Measurements from ENCODE around the gene FBLN2. TPM values are rescaled to one million over a fixed set of nuclear protein-coding genes. Genes with fewer than 3 reads are reported as not detected.
"Not testable (repeated sequence)": the region's sequence is repeated elsewhere in the genome, so short reads cannot be mapped to it uniquely, and the experiment has no call there.

The FBLN2 gene
- total RNA-seq, 4 donors from 2014 or later, result 75.7 to 159 (median 89.8) TPM

DNA sequence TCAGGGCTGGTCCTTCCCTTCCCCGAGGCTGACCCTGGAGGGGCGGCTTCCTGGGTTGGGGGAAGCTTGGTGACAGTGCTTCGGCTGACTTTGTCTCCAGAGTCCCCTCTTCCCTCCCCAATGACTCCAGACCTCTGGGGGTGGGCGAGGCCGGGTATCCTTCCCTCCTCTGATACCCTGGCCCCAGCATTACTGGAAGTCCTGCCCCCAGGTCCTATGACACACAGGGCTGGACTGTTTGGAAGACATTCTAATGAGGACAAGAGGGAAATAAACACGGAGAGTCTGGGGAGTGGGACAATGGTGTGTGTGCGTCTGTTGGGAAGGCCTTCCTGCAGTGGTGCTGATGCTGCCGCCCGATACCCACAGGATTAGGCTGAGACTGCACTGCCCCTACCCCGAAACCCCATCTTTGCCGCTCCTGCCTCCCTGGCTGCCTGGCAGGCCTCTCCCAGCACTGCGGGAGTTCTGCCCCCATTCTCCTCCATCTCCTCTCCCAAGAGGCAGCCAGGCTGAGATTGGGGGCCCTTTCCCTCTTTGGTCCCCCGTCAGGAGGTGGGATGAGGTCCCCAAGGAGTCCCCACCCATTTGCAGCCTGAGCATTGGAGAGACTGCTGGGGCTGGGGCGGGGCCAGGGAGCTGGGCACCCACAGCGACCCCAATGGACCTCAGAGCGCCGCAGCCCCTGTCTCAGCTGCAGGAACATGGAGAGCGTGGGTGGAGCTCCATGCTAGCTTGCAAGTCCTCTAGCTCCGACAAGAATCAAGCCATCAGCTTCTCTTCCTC is 29.7 kb upstream of the FBLN2 start:
- H3K27me3 ChIP-seq, result no peaks in the 10 kb centered on the region
- DNase-seq, result no peak
- H3K9me3 ChIP-seq, result no peaks in the 10 kb centered on the region
- H3K36me3 ChIP-seq, result no peaks in the 10 kb centered on the region
- intact Hi-C loops (cut with DNase I), result no loop called here
- no peak for TF ChIP-seq CTCF (IDR thresholded peaks at IDR 0.05)
- TF ChIP-seq POLR2A (IDR thresholded peaks at IDR 0.05), result no peak
- no peak overlapping the region for H3K4me3 ChIP-seq (replicated peaks in 1 of 3)
- 85 to 87% methylated on average over 12 to 15 of the region's 19 CpGs for WGBS, 2 donors
- peaks cover 0 to 10% of the 10 kb centered on the region in 2 donors for H3K4me1 ChIP-seq
- H3K27ac ChIP-seq, result peak overlapping the region in 2 of 3 donors; percentile 1 to 51

DNA sequence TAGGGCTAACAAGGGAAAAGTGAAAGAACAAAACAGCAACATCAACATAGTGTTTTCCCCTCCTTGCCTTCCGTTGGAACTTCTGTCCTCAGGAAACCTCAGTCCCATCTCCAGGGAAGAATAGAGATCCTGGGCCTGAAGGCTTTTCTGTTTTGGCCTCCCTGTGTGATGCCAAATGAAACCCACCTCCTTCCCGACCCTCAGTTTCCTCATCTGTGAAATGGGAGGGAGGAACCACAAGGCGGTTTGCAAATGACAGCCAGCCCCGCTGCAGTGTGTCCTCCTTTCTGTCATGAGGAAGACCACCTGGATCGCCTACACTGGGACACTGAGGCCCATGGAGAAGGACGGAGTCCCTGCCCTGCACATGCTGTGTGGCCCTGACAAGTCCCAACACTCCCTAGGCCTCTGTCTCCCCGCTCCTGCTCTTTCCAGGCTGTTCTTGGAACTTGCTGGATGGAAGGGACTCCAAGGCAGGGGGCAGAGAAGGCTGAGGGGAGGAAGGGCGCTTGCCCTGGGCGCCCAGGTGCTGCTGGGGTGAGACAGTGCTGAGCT is 28.5 kb upstream of the FBLN2 start:
- WGBS, 2 donors, result 93 to 96% methylated on average over 8 to 9 of the region's 9 CpGs
- H3K4me3 ChIP-seq (replicated peaks in 1 of 3), result no peak overlapping the region
- no peaks in the 10 kb centered on the region for H3K36me3 ChIP-seq
- intact Hi-C loops (cut with DNase I), result no loop called here
- DNase-seq, result no peak
- H3K27me3 ChIP-seq, result no peaks in the 10 kb centered on the region
- TF ChIP-seq POLR2A (IDR thresholded peaks at IDR 0.05), result no peak
- no peak for TF ChIP-seq CTCF (IDR thresholded peaks at IDR 0.05)
- H3K27ac ChIP-seq, result no peak overlapping the region
- no peaks in the 10 kb centered on the region for H3K9me3 ChIP-seq
- peaks cover 0 to 10% of the 10 kb centered on the region in 2 donors for H3K4me1 ChIP-seq

- Histone ChIP-seq H3K27ac (no peak overlapping the region), H3K4me3 (replicated peaks in 1 of 3) (no peak overlapping the region), H3K9me3 (no peaks in the 10 kb centered on the region), H3K27me3 (no peaks in the 10 kb centered on the region), H3K36me3 (no peaks in the 10 kb centered on the region), H3K4me1 (peaks cover 0 to 14% of the 10 kb centered on the region in 2 donors)
- intact Hi-C loops (cut with DNase I), result no loop called here
- no peak for DNase-seq
- TF ChIP-seq POLR2A (IDR thresholded peaks at IDR 0.05) (no peak), CTCF (IDR thresholded peaks at IDR 0.05) (no peak)
- 63 to 65% methylated on average over 6 of the region's 6 CpGs for WGBS, 2 donors
Measured at GRCh38 chr3:13521309-13521708, 27.6 kb upstream of the FBLN2 start.

GRCh38 chr3:13521749-13522148 is 27.2 kb upstream of the FBLN2 start:
- H3K9me3 ChIP-seq; DNase-seq; intact Hi-C loops (cut with DNase I); H3K27ac ChIP-seq; H3K4me3 ChIP-seq (replicated peaks in 1 of 3); H3K36me3 ChIP-seq; H3K27me3 ChIP-seq: not testable (repeated sequence)
- 95 to 98% methylated on average over 2 of the region's 2 CpGs for WGBS, 2 donors
- peaks cover 0 to 16% of the 10 kb centered on the region in 2 donors for H3K4me1 ChIP-seq

DNA sequence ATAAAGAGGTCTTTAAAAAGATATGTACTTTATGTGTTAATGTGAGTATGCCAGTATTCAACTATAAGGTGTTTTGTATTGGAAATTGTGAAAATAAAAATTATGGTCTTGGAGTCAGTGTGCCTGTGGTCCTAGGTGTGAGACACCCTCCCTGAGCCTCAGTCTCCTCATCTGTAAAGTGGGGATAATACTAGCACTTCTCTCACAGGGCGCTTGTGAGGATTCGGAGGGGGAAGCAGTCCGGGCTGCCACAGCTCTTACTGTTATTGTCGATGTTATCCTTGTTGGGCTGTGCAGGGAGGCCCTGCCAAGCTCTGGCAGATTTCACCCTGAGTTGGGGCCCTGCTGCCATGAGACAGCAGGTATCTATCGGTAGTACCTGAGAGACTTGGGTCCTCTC is 26.7 kb upstream of the FBLN2 start:
- Histone ChIP-seq H3K4me1 (peaks cover 0 to 16% of the 10 kb centered on the region in 2 donors), H3K9me3 (no peaks in the 10 kb centered on the region), H3K36me3 (no peaks in the 10 kb centered on the region), H3K27me3 (no peaks in the 10 kb centered on the region), H3K4me3 (replicated peaks in 1 of 3) (no peak overlapping the region), H3K27ac (no peak overlapping the region)
- TF ChIP-seq POLR2A (IDR thresholded peaks at IDR 0.05) (no peak), CTCF (IDR thresholded peaks at IDR 0.05) (no peak)
- DNase-seq, result no peak
- intact Hi-C loops (cut with DNase I), result no loop called here
- 95% methylated on average over 5 of the region's 5 CpGs for WGBS, 2 donors
